Rectal smooth muscle tissue (tissue), 1 donor: ENCODE data around the gene FNTB.

Experiments
- H3K27ac ChIP-seq: one replicate; pipeline ENCODE4 v1.7.0; 2013; ENCODE audit warnings: low read depth, low read length, inconsistent platforms
- H3K27me3 ChIP-seq: one replicate; pipeline ENCODE4 v1.7.0; 2013; ENCODE audit warnings: low read length; ENCODE audit not compliant: control insufficient read depth, insufficient read depth
- H3K36me3 ChIP-seq: one replicate; pipeline ENCODE4 v1.7.0; 2013; ENCODE audit warnings: low read length; ENCODE audit not compliant: control insufficient read depth, insufficient read depth
- H3K4me1 ChIP-seq: one replicate; pipeline ENCODE4 v1.7.0; 2013; ENCODE audit warnings: low read length; ENCODE audit not compliant: control insufficient read depth, insufficient read depth
- H3K4me3 ChIP-seq: one replicate; pipeline ENCODE4 v1.7.0; 2013; ENCODE audit warnings: low read length
- H3K9ac ChIP-seq: one replicate; pipeline ENCODE4 v1.7.0; 2013; ENCODE audit warnings: low read length

FNTB gene

DNA sequence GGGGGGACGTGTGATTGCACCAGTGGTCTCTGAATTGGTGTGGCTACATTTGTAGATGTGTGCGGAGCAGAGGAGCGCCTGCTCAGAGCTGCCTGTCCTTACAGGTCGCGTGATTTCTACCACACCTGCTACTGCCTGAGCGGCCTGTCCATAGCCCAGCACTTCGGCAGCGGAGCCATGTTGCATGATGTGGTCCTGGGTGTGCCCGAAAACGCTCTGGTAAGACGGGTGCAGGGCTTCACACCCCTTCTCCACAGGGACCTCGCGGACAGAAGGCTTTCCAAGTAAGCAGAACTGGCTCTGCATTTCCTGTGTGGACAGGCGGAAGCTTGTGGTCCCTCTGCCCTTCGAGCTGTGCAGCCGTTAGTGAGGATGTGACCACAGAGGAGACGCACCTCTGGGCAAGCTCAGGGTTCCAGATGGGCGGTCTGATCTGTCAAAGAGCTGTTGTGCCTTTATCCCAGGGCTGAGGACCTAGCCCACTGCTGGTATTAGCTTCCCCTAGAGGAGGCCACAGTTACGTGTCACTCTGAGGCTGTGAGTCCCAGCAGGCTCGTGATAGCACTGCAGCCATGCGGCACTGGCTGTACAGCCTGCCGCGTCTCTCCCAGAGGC is 67.9 kb downstream of the FNTB start:
- Histone ChIP-seq H3K4me3 (no peak overlapping the region), H3K27me3 (no peaks in the 10 kb centered on the region), H3K36me3 (peaks cover 3% of the 10 kb centered on the region), H3K9ac (no peak overlapping the region), H3K4me1 (no peaks in the 10 kb centered on the region), H3K27ac (no peak overlapping the region)

DNA sequence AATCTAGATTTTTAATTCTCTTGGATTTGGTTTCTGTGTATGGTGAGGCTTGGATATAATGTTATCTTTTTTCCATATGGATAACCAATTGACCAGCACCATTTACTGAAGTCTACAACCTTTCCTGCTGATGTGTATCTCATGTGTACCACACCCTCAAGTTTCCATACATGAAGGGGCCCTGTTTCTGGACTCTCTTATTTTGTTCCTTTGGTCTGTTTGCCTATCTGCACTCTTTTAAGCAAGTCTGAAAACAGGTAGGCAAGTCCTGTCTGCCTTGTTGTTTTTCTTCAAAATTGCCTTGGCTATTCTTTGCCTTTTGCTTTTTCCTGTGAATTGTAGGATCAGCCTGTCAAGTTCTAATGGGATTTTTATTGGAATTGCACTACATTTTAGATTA is 71.0 kb downstream of the FNTB start:
- Histone ChIP-seq H3K27me3 (no peaks in the 10 kb centered on the region), H3K36me3 (peaks cover 16% of the 10 kb centered on the region), H3K27ac (no peak overlapping the region), H3K4me3 (no peak overlapping the region), H3K9ac (no peak overlapping the region), H3K4me1 (no peaks in the 10 kb centered on the region)

DNA sequence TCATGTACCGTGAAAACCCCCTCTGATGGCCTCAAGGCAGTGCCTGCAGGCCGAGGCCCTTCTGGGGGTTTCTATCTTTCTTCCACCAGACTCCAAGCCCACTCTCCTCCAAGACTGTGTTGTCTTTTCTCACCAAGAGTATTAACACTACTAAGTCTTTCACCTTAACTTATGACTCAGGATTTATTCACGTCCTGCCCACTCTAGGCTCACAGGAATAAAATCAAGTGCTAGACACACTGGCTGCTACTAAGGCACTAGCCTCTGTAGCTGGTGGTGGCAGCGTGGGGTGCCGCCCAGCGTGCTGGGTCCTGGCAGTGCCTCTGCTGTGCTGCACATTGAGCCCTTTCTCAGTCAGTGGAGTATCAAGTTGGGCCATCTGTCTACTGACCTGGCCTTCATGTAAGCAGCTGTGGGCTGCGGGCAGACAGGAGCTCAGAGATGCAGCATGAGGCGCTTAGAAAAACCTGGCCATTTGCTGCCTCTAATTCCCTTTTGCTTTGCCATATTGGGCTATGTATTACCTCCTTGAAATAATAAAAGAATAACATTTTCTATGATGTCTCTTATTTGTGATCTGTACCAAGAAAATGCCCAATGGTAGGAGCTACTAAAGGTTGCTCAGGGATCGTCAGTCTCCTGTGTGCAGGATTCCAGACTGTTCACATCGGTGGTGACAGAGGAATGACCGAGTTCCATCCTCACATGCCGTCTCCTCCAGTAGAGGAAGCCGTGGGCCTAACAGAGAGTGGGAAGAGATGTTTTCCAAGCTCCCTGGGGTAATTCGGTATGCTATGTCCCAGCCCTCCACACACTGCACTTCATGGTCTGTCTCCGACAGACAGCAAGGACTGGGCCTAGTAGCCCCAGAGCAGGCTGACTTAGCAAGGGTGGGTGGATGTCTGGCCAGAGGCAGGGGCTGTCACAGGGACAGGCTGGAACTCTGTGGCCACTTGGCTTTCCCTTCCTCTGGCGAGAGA is 75.7 kb downstream of the FNTB start:
- Histone ChIP-seq H3K36me3 (peaks cover 25% of the 10 kb centered on the region), H3K27ac (no peak overlapping the region), H3K27me3 (no peaks in the 10 kb centered on the region), H3K4me3 (no peak overlapping the region), H3K4me1 (no peaks in the 10 kb centered on the region), H3K9ac (no peak overlapping the region)

DNA sequence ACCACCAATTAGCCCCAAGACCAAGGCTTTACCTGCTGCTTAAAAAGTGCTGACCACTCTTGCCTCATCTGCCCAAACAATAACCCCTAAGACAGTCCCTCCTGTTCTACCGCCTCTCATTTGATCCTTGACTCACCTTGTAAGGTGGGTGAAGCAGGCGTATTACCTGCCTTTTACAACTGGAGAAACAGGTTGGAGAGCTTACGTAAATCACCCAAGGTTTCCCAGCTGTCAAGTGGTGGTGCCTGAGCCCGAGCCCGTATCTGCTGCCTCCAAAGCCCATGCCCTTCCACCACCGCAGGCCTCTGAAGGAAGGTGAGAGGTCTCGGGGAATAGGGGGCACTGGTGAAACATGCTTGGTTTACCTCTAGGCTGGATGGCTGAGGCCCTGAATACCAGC is 79.0 kb downstream of the FNTB start:
- Histone ChIP-seq H3K27ac (no peak overlapping the region), H3K27me3 (no peaks in the 10 kb centered on the region), H3K4me1 (no peaks in the 10 kb centered on the region), H3K9ac (no peak overlapping the region), H3K4me3 (no peak overlapping the region), H3K36me3 (peaks cover 29% of the 10 kb centered on the region)

DNA sequence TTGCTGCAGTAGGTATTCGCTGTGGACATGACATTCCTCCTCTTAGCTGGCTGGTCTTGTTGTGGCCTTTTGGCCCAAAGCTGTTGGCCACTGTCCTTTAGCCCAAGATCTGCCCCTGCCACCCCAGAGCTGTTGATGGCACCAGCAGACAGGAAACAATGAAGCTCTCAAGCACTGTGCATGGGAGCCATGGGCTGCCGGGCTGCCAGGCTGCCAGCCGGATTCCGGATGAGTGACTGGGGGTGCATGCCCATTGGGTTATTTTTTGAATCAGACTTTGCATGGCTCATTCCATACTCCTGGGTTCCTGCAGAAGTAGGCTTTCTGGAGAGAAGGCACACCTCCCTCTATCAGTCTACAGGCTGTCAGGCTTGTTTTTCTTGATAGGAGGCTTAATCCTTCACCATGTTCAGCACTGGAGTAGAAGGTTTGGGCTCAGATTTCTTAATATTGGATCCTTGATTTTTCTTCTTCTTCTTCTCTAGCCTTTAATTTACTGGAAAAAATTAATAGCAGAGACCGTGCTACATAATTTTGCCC is 83.2 kb downstream of the FNTB start:
- Histone ChIP-seq H3K9ac (no peak overlapping the region), H3K27ac (no peak overlapping the region), H3K27me3 (no peaks in the 10 kb centered on the region), H3K4me1 (no peaks in the 10 kb centered on the region), H3K4me3 (no peak overlapping the region), H3K36me3 (peaks cover 12% of the 10 kb centered on the region)

DNA sequence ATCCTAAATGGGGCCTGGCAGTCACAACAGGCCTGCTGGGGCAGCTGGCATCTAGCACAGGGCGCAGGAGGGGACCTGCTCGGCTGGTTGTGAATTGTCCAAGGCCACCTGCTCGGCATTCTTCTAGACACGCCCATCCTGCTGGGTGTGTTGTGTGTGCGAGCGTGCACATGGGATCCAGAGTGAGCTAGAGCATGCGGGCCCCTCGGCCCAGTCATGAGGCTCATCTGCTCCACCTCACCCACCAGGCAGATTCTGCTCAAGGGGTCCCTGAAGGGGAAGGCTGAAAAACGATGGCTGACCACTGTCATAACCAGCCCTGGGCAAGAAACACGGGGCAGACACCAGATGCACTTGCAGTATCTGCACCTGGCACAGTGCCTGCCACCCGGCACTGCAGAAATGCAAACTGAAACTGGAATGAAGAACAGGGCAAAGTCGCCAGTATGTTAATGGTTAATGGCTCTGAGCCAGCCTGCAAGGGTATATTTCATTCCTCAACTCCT is 83.8 kb downstream of the FNTB start:
- Histone ChIP-seq H3K27ac (no peak overlapping the region), H3K36me3 (peaks cover 8% of the 10 kb centered on the region), H3K9ac (no peak overlapping the region), H3K4me3 (no peak overlapping the region), H3K4me1 (no peaks in the 10 kb centered on the region), H3K27me3 (no peaks in the 10 kb centered on the region)

DNA sequence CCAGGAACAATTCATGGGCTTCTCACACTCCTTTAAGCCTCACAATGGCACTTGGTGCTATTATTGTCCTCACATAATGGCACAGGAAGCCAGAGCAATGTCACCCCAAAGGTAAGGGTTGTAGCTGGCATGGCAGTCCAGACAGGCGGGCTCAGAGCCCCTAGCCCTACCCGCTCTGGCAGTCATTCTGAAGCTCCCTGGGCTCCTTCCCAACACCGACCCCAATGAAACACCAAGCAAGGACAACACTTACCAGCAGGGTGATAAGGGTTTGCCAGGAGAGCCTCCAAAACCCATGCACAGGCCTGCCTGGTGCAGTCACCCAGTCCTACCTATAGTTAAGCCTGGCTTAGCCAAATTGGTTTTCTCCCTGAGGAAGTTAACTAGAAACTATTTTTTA is 84.8 kb downstream of the FNTB start:
- H3K36me3 ChIP-seq, result peaks cover 7% of the 10 kb centered on the region

DNA sequence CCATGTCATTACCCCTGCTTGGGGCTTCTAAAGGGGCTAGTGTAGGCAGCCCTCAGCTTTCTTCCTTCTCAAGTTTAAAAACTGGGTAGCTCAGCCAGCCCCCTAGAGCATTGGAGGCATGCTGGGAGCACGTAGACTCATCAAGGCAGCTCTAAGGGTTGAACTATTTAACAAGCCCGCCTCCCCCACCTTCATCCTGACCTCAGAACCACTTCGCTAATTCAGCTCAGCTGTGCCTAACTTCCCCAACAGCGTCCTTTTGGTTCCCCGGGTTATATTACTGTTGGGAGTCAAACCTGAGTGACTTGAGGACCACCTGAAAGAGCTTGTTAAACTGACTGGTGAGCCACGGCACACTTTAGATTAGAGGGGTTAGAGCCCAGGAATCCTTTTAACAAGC is 85.6 kb downstream of the FNTB start:
- no peak overlapping the region for H3K9ac ChIP-seq
- no peak overlapping the region for H3K4me3 ChIP-seq
- H3K27me3 ChIP-seq, result no peaks in the 10 kb centered on the region
- peaks cover 13% of the 10 kb centered on the region for H3K36me3 ChIP-seq
- H3K4me1 ChIP-seq, result no peaks in the 10 kb centered on the region
- no peak overlapping the region for H3K27ac ChIP-seq

More for the DNA sequence above, 84.8 kb downstream of the FNTB start:
- Histone ChIP-seq H3K4me1 (no peaks in the 10 kb centered on the region), H3K27ac (no peak overlapping the region), H3K27me3 (no peaks in the 10 kb centered on the region), H3K9ac (no peak overlapping the region), H3K4me3 (no peak overlapping the region)

DNA sequence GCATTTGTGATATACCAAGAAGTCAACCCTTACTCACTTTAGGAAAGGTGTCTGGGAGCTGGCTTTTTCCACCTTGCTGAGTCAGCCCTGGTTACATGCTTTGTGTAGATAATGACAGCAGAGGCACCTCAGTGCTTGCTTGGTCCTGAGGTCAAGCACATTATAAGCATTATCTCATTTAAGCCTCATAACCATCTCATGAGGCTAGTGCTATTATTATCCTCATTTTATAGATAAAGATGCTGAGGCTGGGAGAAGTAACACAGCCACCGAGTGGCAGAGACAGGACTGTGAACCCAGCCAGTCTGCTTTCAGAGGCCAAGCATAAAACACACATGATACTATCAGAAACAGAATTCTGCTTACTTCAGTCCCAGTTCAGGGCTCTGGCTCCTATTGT is 86.2 kb downstream of the FNTB start:
- Histone ChIP-seq H3K4me1 (no peaks in the 10 kb centered on the region), H3K9ac (no peak overlapping the region), H3K36me3 (peaks cover 19% of the 10 kb centered on the region), H3K4me3 (no peak overlapping the region), H3K27ac (no peak overlapping the region), H3K27me3 (no peaks in the 10 kb centered on the region)

DNA sequence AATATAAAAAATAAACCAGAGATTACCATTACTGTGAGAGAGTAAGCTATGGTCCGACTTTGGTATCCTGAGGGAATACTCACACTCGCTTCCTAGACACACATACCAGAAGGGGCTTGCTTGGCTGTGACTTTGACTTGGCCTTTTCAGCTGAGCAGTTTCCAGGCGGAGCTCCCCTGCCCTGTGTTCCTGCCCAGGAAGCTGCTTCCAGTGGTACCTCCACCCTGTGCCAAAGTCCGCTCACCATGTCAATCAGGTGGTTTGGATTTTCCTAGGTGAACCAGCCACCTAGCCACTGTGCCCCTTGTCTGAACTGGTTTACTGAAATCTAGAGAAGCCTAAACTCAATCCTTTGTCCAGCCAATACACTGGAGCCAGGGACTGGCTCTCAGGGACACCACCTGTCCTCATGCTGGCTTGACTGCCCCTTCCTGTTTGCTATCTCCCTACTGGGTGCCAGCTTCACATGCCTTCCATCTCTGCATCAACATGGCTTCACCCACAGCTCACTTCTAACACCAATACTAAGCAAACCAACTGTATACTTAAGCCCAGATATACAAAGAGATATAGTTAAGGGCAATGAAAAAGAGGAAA is 87.0 kb downstream of the FNTB start:
- Histone ChIP-seq H3K27me3 (no peaks in the 10 kb centered on the region), H3K27ac (peak overlapping the region; percentile 10), H3K4me3 (no peak overlapping the region), H3K9ac (no peak overlapping the region), H3K36me3 (peaks cover 20% of the 10 kb centered on the region), H3K4me1 (peaks cover 2% of the 10 kb centered on the region)

DNA sequence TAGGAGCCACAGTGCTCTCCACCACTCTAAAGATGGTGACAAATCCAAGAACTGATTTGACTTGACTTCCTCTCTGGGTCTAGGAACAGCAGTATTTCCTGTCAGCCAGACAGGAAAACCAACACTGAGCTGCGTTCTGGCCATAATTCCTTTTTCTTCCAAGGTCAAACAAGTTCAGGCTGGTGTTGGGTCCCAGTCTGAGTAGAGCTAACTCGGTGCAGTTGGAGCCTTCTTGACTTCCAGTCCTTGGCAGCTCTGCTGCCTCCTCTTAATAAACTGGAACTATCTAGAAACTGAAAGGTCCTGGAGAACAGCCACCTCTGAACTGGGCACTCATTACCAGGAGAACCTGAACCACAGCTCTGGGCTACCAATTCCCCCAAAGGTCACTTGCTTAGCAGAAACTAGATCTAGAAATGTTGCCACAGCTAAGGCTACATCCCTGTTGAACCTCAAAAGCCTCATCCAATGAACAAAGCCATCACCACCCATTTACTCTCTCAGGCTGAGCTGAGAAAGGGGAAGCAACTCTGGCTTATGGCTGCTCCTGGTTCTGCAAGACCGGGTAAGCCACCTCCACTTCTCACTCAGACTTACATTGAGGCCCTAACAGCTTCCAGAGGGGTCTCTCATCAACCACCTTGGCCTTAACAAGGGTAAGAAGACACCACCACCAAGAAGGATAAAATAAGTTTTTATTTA is 87.9 kb downstream of the FNTB start:
- Histone ChIP-seq H3K36me3 (peaks cover 19% of the 10 kb centered on the region), H3K9ac (no peak overlapping the region), H3K27ac (no peak overlapping the region), H3K4me3 (no peak overlapping the region), H3K4me1 (peaks cover 11% of the 10 kb centered on the region), H3K27me3 (no peaks in the 10 kb centered on the region)
